HG03045 (cell line): ENCODE measurements around the gene OR2W1.

Experiments
- ATAC-seq: cut with Tn5 transposase; IDR thresholded peaks from one replicate; pipeline ENCODE4 v1.9.1; 2021; ENCODE audit warnings: mild to moderate bottlenecking, moderate library complexity; ENCODE audit not compliant: unreplicated experiment

The OR2W1 gene

DNA sequence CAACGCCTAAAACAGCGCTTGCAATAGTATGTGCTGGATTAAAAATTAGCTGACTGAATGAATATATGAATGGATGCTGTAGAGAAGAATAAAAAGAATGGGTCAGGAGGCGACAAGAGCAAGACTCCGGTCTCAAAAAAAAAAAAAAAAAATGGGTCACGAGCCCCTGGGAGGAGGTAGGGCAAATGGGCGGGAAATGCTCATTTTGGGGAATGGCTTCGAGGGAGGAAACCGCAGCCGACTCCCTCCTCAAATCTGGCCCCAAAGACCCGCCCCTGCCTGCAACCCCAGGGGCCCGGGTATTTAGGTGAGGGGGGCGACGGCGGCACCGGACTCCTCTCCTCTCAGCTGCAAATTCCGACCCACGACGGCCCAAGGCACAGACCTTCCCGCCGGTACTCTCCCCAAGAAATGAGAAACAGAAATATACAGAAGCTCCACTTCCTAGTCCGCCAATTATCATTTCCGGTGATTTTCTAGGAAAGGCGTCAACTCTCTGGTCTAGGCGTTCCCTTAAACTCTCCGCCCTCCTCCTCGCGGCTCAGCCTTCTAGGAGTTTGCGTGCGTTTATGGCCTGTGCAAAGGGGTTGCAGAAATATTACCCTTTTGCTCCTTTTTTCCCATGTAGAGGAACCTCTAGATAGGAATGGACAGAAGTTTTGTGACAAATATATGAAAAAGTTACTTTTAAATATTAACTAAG lies 39.6 kb downstream of the OR2W1 start, which contains the start of gene ZNF311:
Gene ZNF311, minus strand, starts transcription at position 133 of the 703 bp plus-strand sequence. CDS start 1,361 bp downstream, outside the sequence.
- no peak for ATAC-seq

DNA sequence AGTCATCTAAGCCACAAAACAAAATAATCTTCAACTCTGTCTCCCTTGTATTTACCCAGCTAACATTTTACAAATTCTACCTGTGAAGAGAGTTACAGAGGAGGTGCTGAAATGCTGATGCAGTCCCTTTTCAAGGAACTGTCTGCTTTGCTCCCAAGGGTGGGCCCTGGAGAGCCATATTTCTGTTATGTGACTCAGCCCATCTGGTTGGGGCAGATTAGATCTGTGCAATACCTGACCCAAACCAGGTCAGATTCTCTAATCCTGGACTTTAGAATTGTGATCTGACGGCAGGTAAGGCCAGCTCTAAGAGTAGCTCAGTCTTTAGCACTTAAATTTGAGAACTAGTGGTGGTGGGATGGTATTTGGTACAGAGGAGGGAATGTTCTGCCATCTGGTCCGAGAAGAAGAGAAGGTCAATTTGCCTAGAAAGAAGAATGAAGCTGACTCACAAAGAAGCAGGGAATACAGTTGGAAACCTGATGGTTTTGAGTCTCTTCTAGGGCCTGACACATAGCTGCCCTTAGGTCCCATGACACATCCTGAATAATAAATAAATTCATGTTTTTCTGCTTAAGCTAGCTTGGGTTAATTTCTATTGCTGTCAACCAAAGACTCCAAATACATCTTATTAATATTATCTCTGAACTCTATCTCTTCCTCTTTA lies 48.0 kb downstream of the OR2W1 start:
- ATAC-seq: no peak

DNA sequence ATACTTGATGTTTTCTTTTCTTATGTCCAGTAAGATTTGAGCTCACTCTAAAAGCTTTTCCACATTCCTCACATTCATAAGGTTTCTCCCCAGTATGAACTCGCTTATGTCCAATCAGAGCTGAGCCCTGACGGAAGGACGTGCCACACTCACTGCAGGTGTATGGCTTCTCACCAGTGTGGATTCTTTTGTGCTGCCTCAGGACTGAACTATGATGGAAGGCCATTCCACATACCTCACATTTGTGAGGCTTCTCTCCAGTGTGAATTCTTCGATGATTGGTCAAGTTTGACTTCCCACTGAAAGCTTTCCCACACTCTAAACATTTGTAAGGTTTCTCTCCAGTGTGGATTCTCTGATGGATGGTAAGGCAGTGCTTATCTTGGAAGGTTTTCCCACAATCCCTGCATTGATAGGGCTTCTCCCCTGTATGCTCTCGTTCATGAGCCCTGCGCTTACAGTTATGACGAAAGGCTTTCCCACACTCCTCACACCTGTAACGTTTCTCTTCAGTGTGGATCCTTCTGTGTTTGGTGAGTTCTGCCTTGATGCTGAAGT lies 49.8 kb downstream of the OR2W1 start:
- ATAC-seq: no peak
